GM06990 (cell line): ENCODE measurements around the gene TROAP.
A peak's percentile ranks its signal among the peaks of the same experiment; 100 is the strongest.

ENCODE experiments used
- DNase-seq: peaks from one replicate; pipeline ENCODE4 v3.0.0-alpha.2; 2011; ENCODE audit not compliant: insufficient read length; ENCODE audit errors: extremely low read depth
- H3K27me3 ChIP-seq: replicated peaks from 2 replicates; pipeline ENCODE4 v1.6.0; 2011; ENCODE audit warnings: low read length; ENCODE audit not compliant: control insufficient read depth, insufficient read depth
- H3K36me3 ChIP-seq: 2 replicates; pipeline ENCODE4 v1.5.1; 2011; ENCODE audit warnings: low read length; ENCODE audit not compliant: control insufficient read depth, insufficient read depth
- H3K4me3 ChIP-seq: replicated peaks from 2 replicates; pipeline ENCODE4 v1.5.1; 2011; ENCODE audit warnings: low read depth, mild to moderate bottlenecking, control low read depth, low read length
- CTCF ChIP-seq: IDR thresholded peaks from 2 replicates; pipeline ENCODE4 v1.5.1; 2011; ENCODE audit warnings: low read length, control low read depth, mild to moderate bottlenecking, inconsistent platforms; ENCODE audit not compliant: insufficient read depth, poor library complexity, severe bottlenecking

The TROAP gene

GRCh38 chr12:49339464-49339861 lies 16.4 kb downstream of the TROAP start:
- Histone ChIP-seq H3K27me3 (peaks cover 4% of the 10 kb centered on the region), H3K36me3 (no peaks in the 10 kb centered on the region), H3K4me3 (no peak overlapping the region)
- DNase-seq, result no peak
- no peak for TF ChIP-seq CTCF

GRCh38 chr12:49340095-49340870 lies 17.2 kb downstream of the TROAP start:
- H3K36me3 ChIP-seq, result no peaks in the 10 kb centered on the region
- no peak overlapping the region for H3K4me3 ChIP-seq
- H3K27me3 ChIP-seq, result peaks cover 4% of the 10 kb centered on the region
- no peak for TF ChIP-seq CTCF
- DNase-seq, result no peak

DNA sequence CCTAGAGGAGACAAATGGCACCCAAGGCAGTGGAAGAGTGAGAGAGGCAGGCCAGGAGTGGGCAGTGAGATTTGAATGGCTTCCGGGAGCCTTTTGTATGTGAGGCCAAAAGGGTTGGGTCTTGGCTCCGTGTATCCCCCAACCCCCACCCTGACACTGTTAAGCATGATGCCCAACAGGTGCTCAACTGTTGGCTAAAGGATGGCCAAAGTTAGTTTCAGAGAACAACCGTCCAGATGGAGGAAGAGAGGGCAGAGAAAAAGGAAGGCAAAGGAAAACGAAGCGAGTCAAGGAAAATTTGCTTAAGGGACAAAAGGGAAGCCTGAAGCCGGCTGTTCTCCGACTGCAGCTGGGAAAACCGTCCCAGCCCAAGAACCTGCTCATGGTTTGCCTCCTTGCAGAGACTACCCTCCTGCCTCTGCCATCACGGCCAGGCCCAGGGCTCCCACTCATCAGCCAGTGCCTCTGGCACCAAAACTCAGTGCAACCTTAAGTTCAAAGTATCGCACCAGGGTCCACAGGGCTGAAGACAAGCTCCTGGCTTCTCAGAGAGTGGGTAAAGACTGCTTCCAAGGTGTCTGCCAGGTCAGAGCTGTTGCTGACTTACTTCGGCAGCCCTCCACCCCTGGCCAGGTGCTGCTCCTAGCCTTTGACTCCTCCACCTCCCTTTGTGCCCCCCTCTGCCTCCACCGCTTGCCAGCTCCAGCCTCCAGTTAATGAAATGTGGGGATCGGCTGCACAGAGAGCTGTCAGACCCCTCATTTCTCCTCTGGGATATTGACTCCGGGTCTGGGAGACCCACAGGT lies 18.1 kb downstream of the TROAP start:
- TF ChIP-seq CTCF, result no peak
- H3K36me3 ChIP-seq, result no peaks in the 10 kb centered on the region
- no peak overlapping the region for H3K4me3 ChIP-seq
- H3K27me3 ChIP-seq, result peaks cover 4% of the 10 kb centered on the region
- DNase-seq, result no peak

GRCh38 chr12:49341777-49342065 lies 18.7 kb downstream of the TROAP start:
- DNase-seq, result no peak
- Histone ChIP-seq H3K4me3 (no peak overlapping the region), H3K27me3 (peaks cover 4% of the 10 kb centered on the region), H3K36me3 (no peaks in the 10 kb centered on the region)
- no peak for TF ChIP-seq CTCF

GRCh38 chr12:49342066-49342913 lies 19.2 kb downstream of the TROAP start:
- peak; percentile 98 for TF ChIP-seq CTCF
- peaks cover 4% of the 10 kb centered on the region for H3K27me3 ChIP-seq
- peak; percentile 82 for DNase-seq

More at GRCh38 chr12:49342066-49342913, 19.2 kb downstream of the TROAP start:
- Histone ChIP-seq H3K36me3 (no peaks in the 10 kb centered on the region), H3K4me3 (peak overlapping the region; percentile 7)
